Liver (tissue), 9 donors: ENCODE data around the gene BAHCC1. TPM values are rescaled to one million over a fixed set of nuclear protein-coding genes. Genes with fewer than 3 reads are reported as not detected.

Experiments used
- DNase-seq: peaks from one replicate; pipeline ENCODE4 v3.0.0-alpha.2; 2017; ENCODE audit warnings: low spot score
- H3K27ac ChIP-seq, 2 donors: one replicate each; pipeline ENCODE4 v1.7.0; 2013; ENCODE audit warnings: inconsistent platforms in 2 of 2, low read length in 2 of 2, control low read depth in 1 of 2, low read depth in 1 of 2, mild to moderate bottlenecking in 1 of 2
- H3K27me3 ChIP-seq, 4 donors: one replicate each; pipeline versions ENCODE4 v1.6.1 to v1.7.0; 2013; ENCODE audit warnings: low read length in 3 of 4, inconsistent platforms in 1 of 4, mild to moderate bottlenecking in 1 of 4, moderate library complexity in 1 of 4; ENCODE audit not compliant: control insufficient read depth in 4 of 4, insufficient read depth in 4 of 4
- H3K36me3 ChIP-seq, 4 donors: one replicate each; pipeline versions ENCODE4 v1.6.1 to v1.7.0; 2013; ENCODE audit warnings: low read length in 3 of 4, mild to moderate bottlenecking in 3 of 4, low read depth in 1 of 4, moderate library complexity in 1 of 4; ENCODE audit not compliant: control insufficient read depth in 4 of 4, insufficient read depth in 3 of 4
- H3K4me1 ChIP-seq, 4 donors: one replicate each; pipeline versions ENCODE4 v1.6.1 to v1.7.0; 2013; ENCODE audit warnings: low read length in 3 of 4, mild to moderate bottlenecking in 3 of 4, moderate library complexity in 1 of 4; ENCODE audit not compliant: control insufficient read depth in 4 of 4, insufficient read depth in 4 of 4
- H3K4me3 ChIP-seq, 3 donors: one replicate each; pipeline versions ENCODE4 v1.6.1 to v1.7.0; 2013; ENCODE audit warnings: low read length in 3 of 3, control low read depth in 1 of 3, low read depth in 1 of 3, mild to moderate bottlenecking in 1 of 3
- H3K9ac ChIP-seq, 2 donors: one replicate each; pipeline ENCODE4 v1.7.0; 2013; ENCODE audit warnings: low read length in 2 of 2, mild to moderate bottlenecking in 2 of 2, moderate library complexity in 2 of 2, control low read depth in 1 of 2, low read depth in 1 of 2
- H3K9me3 ChIP-seq, 4 donors: one replicate each; pipeline versions ENCODE4 v1.6.1 to v1.7.0; 2013; ENCODE audit warnings: low read length in 3 of 4; ENCODE audit not compliant: control insufficient read depth in 4 of 4
- FOXA2 ChIP-seq: IDR thresholded peaks from 2 replicates; pipeline ENCODE4 v1.6.1; 2016; ENCODE audit warnings: antibody characterized with exemption
- GABPA ChIP-seq, 2 donors: IDR thresholded peaks in 1 of 2; conservative IDR thresholded peaks in 1 of 2; 2 replicates each; pipeline ENCODE4 v1.6.1; 2016; ENCODE audit warnings: antibody characterized with exemption in 2 of 2, mild to moderate bottlenecking in 1 of 2, moderate library complexity in 1 of 2
- HNF4G ChIP-seq: IDR thresholded peaks from 2 replicates; pipeline ENCODE4 v1.6.1; 2016; ENCODE audit warnings: antibody characterized with exemption
- JUND ChIP-seq, 2 donors: IDR thresholded peaks; 2 replicates each; pipeline ENCODE4 v1.6.1; 2016; ENCODE audit warnings: antibody characterized with exemption in 2 of 2
- RAD21 ChIP-seq, 2 donors: IDR thresholded peaks; 2 replicates each; pipeline ENCODE4 v1.6.1; 2016; ENCODE audit warnings: antibody characterized with exemption in 2 of 2, mild to moderate bottlenecking in 2 of 2
- RXRA ChIP-seq, 2 donors: IDR thresholded peaks; 2 replicates each; pipeline ENCODE4 v1.6.1; 2017 to 2018; ENCODE audit warnings: antibody characterized with exemption in 2 of 2, mild to moderate bottlenecking in 1 of 2
- SP1 ChIP-seq: IDR thresholded peaks from 2 replicates; pipeline ENCODE4 v1.6.1; 2018; ENCODE audit warnings: antibody characterized with exemption, mild to moderate bottlenecking
- TAF1 ChIP-seq: conservative IDR thresholded peaks from 2 replicates; pipeline ENCODE4 v1.6.1; 2016; ENCODE audit warnings: antibody characterized with exemption, mild to moderate bottlenecking
- WGBS: extraction: QIAGEN DNeasy Blood & Tissue Kit; methylation state at CpG from one replicate; pipeline ENCODE4 v1.1.7; 2013; 5-methylcytosine and 5-hydroxymethylcytosine counted together
- polyA plus RNA-seq, 2 donors: library from polyadenylated mRNA; stranded (reverse) in 1 of 2; unstranded in 1 of 2; fragments of 200-250 nt in 1 of 2; fragments of >200 nt in 1 of 2; fragmentation: Nextera tagmentation in 1 of 2; extraction: Ambion mirVana in 1 of 2; gene quantifications; one replicate each; pipeline versions ENCODE4 v1.2.1 to v1.2.3, GENCODE V29; 2013 to 2015
- total RNA-seq, 2 donors: library from RNA; depleted of rRNA; stranded (reverse); fragments of >200 nt; gene quantifications; one replicate each; pipeline ENCODE4 v1.2.3, GENCODE V29; 2014
- TF ChIP-seq, protein P1 (sequence below): IDR thresholded peaks from 2 replicates; pipeline ENCODE4 v1.6.1; 2016; ENCODE audit warnings: antibody characterized with exemption, mild to moderate bottlenecking
- TF ChIP-seq, protein P2 (sequence below): IDR thresholded peaks from 2 replicates; pipeline ENCODE4 v1.6.1; 2016; ENCODE audit warnings: antibody characterized with exemption
- donor health status: healthy.
- donor health status: healthy.
- donor health status: healthy.
- donor health status: healthy.
- donor health status: healthy.

Gene BAHCC1
- total and polyA plus RNA-seq, 4 donors: 0.76 to 3.9 (median 2.5) TPM

DNA sequence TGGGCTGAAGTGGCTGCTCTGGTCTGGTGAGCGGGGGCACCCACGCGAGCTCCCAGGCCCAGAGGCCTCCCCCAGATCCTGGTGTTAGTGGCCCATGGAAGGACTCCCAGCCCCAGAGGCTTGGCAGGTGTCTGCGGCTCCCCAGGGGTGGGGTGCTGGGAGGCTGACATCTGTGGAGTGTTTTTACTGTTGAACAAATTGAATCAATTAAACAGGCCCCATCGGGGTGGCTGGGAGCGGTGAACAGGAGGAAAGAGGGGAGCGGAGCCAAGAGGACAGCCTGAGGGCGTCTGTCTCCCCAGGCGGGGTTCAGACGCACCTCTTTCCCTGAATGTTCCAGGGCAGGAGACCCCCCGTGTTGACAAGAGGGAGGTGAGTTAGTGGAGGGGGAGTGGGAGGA, 87.4 kb downstream of the BAHCC1 start (continued):
- TF ChIP-seq, protein P1, sequence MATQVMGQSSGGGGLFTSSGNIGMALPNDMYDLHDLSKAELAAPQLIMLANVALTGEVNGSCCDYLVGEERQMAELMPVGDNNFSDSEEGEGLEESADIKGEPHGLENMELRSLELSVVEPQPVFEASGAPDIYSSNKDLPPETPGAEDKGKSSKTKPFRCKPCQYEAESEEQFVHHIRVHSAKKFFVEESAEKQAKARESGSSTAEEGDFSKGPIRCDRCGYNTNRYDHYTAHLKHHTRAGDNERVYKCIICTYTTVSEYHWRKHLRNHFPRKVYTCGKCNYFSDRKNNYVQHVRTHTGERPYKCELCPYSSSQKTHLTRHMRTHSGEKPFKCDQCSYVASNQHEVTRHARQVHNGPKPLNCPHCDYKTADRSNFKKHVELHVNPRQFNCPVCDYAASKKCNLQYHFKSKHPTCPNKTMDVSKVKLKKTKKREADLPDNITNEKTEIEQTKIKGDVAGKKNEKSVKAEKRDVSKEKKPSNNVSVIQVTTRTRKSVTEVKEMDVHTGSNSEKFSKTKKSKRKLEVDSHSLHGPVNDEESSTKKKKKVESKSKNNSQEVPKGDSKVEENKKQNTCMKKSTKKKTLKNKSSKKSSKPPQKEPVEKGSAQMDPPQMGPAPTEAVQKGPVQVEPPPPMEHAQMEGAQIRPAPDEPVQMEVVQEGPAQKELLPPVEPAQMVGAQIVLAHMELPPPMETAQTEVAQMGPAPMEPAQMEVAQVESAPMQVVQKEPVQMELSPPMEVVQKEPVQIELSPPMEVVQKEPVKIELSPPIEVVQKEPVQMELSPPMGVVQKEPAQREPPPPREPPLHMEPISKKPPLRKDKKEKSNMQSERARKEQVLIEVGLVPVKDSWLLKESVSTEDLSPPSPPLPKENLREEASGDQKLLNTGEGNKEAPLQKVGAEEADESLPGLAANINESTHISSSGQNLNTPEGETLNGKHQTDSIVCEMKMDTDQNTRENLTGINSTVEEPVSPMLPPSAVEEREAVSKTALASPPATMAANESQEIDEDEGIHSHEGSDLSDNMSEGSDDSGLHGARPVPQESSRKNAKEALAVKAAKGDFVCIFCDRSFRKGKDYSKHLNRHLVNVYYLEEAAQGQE: no peak
- TF ChIP-seq FOXA2 (no peak), JUND (IDR thresholded peaks at IDR 0.05) (no peak)

DNA sequence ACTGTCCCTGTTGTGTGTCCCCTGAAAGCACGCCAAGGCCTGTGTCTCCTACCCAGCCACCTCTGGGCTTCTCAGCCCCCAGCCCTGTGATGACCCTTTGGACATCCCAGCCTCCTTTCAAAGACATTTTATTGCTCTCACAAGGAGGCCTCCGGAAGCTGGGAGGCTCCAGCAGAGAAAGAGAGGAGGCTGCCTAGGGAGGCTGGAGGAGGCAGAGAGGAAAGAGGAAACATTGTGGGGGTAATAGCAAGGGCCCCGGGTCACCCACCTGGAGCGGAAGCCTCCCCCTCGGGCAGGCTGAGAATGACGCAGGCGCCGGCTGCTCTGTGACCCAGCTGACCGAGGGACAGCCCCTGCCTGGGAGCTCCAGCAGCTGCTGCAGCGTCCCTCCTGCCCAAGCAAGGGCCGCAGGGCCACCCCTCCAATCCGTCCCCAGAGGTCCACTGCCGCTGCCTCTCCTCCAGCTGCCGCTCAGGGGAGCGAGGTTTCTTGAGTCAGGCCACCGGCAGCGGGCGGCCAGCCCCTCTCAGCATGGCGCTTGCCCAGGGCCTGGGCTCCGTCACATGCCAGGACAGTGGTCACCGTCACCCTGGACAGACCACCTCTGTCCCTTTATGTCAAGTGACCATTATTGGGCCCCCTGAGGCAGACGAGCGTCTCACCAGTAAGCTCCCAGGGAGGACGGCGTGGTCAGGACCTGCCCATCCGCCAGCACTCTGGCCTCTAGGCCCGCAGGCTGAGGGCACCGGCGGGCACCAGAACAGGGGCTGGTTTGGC, 88.0 kb downstream of the BAHCC1 start:
- WGBS: 79% methylated on average over 29 of the region's 29 CpGs
- no peaks in the 10 kb centered on the region for H3K27me3 ChIP-seq
- H3K4me1 ChIP-seq: peaks cover 5 to 22% (median 12%) of the 10 kb centered on the region in 4 donors
- no peak overlapping the region for H3K27ac ChIP-seq
- no peaks in the 10 kb centered on the region for H3K36me3 ChIP-seq
- no peak overlapping the region for H3K4me3 ChIP-seq
- TF ChIP-seq TAF1: no peak
- no peak for TF ChIP-seq GABPA (IDR thresholded peaks at IDR 0.05 in 1 of 2, conservative IDR thresholded peaks at IDR 0.05 in 1 of 2)
- TF ChIP-seq JUND (IDR thresholded peaks at IDR 0.05): no peak
- TF ChIP-seq RXRA (IDR thresholded peaks at IDR 0.05): no peak
- no peak for TF ChIP-seq SP1
- no peak for TF ChIP-seq RAD21 (IDR thresholded peaks at IDR 0.05)
- TF ChIP-seq, protein P2, sequence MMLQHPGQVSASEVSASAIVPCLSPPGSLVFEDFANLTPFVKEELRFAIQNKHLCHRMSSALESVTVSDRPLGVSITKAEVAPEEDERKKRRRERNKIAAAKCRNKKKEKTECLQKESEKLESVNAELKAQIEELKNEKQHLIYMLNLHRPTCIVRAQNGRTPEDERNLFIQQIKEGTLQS: no peak
- H3K9ac ChIP-seq: no peak overlapping the region
- no peak for DNase-seq
- H3K9me3 ChIP-seq: no peaks in the 10 kb centered on the region

DNA sequence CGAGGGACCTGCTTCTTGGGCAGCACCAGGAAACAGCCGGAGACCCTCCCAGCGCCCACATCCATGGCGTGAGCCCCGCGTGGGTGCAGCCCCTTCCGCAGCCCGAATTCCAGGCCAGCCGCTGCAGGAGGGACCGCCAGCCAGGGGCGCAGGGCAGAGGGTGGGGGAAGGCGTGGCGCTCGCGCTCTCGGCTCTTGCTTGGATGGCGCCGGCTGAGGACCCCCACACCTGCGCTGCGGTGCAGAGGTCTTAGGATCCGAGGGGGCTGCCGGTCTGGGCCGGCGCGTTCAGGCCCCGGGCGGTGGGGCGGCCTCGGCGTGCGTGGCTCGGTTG, 88.6 kb downstream of the BAHCC1 start:
- Histone ChIP-seq H3K27ac (no peak overlapping the region), H3K9ac (peak overlapping the region in 1 of 2 donors; percentile 32), H3K27me3 (no peaks in the 10 kb centered on the region), H3K4me1 (peaks cover 5 to 22% (median 15%) of the 10 kb centered on the region in 4 donors), H3K36me3 (no peaks in the 10 kb centered on the region), H3K9me3 (no peaks in the 10 kb centered on the region), H3K4me3 (peak overlapping the region in 1 of 3 donors; percentile 25)
- TF ChIP-seq RAD21 (IDR thresholded peaks at IDR 0.05): no peak
- TF ChIP-seq JUND (IDR thresholded peaks at IDR 0.05): no peak
- TF ChIP-seq, protein P1: no peak
- no peak for TF ChIP-seq HNF4G
- DNase-seq: no peak
- WGBS: 33% methylated on average over 32 of the region's 32 CpGs
